CD14-positive monocyte (primary cell): ENCODE measurements around the gene REEP3. TPM values are rescaled to one million over a fixed set of nuclear protein-coding genes. Genes with fewer than 3 reads are reported as not detected.

Source experiments
- DNase-seq, 3 donors: peaks; one replicate each; pipeline ENCODE4 v3.0.0-alpha.2; 2011 to 2022
- H2AFZ ChIP-seq: 2 replicates; pipeline ENCODE4 v1.6.0; 2012; ENCODE audit warnings: mild to moderate bottlenecking, low read depth, low read length, inconsistent platforms; ENCODE audit not compliant: insufficient read depth, poor library complexity, severe bottlenecking
- H3K27ac ChIP-seq, 2 donors: 1 replicate in 1 of 2; 2 replicates in 1 of 2; pipeline ENCODE4 v1.5.1; 2012 to 2013; ENCODE audit warnings: low read length in 2 of 2, control low read depth in 1 of 2, inconsistent platforms in 1 of 2, low read depth in 1 of 2, mild to moderate bottlenecking in 1 of 2
- H3K27me3 ChIP-seq, 2 donors: one replicate each; pipeline versions ENCODE4 v1.6.0 to v1.6.1; 2011 to 2013; ENCODE audit warnings: low read length in 2 of 2; ENCODE audit not compliant: control insufficient read depth in 2 of 2, insufficient read depth in 2 of 2
- H3K36me3 ChIP-seq, 2 donors: replicated peaks in 1 of 2; 1 replicate in 1 of 2; 2 replicates in 1 of 2; pipeline versions ENCODE4 v1.5.1 to v1.6.1; 2012 to 2013; ENCODE audit warnings: low read length in 2 of 2, control low read depth in 1 of 2, inconsistent platforms in 1 of 2, mild to moderate bottlenecking in 1 of 2; ENCODE audit not compliant: insufficient read depth in 2 of 2, control insufficient read depth in 1 of 2
- H3K4me1 ChIP-seq, 2 donors: 1 replicate in 1 of 2; 2 replicates in 1 of 2; pipeline versions ENCODE4 v1.5.1 to v1.6.1; 2012 to 2013; ENCODE audit warnings: low read length in 2 of 2, control low read depth in 1 of 2, inconsistent platforms in 1 of 2, mild to moderate bottlenecking in 1 of 2, moderate library complexity in 1 of 2; ENCODE audit not compliant: insufficient read depth in 2 of 2, control insufficient read depth in 1 of 2
- H3K4me2 ChIP-seq: replicated peaks from 2 replicates; pipeline ENCODE3; 2012; ENCODE audit warnings: low read length, moderate library complexity, mild to moderate bottlenecking; ENCODE audit not compliant: poor library complexity, severe bottlenecking; ENCODE audit errors: extremely low read depth
- H3K4me3 ChIP-seq, 3 experiments: fragments of 200-600 bp in 1 of 3; sonication (generic) in 1 of 3; replicated peaks in 1 of 3; 1 replicate in 2 of 3; 2 replicates in 1 of 3; pipeline ENCODE4 v1.5.1; 2011 to 2013; ENCODE audit warnings: low read length in 3 of 3, mild to moderate bottlenecking in 3 of 3, control low read depth in 2 of 3, low read depth in 2 of 3, inconsistent platforms in 1 of 3, moderate library complexity in 1 of 3
- H3K79me2 ChIP-seq: 2 replicates; pipeline ENCODE4 v1.6.0; 2012; ENCODE audit warnings: mild to moderate bottlenecking, control low read depth, inconsistent platforms, low read length, moderate library complexity; ENCODE audit not compliant: insufficient read depth
- H3K9ac ChIP-seq: 2 replicates; pipeline ENCODE4 v1.6.0; 2017; ENCODE audit warnings: low read length, mild to moderate bottlenecking; ENCODE audit not compliant: insufficient read depth, poor library complexity, severe bottlenecking
- H3K9me3 ChIP-seq, 2 donors: replicated peaks in 1 of 2; 1 replicate in 1 of 2; 2 replicates in 1 of 2; pipeline versions ENCODE4 v1.5.1 to v1.6.1; 2012 to 2013; ENCODE audit warnings: low read length in 2 of 2, control low read depth in 1 of 2; ENCODE audit not compliant: control insufficient read depth in 1 of 2, insufficient read depth in 1 of 2
- H4K20me1 ChIP-seq: 2 replicates; pipeline ENCODE4 v1.6.0; 2012; ENCODE audit warnings: mild to moderate bottlenecking, low read length, control low read depth, moderate library complexity; ENCODE audit not compliant: insufficient read depth
- H3K27ac Mint-ChIP-seq, 7 donors: one replicate each; pipeline ENCODE4 v1.8.0; 2020; ENCODE audit warnings: mild to moderate bottlenecking in 7 of 7, mixed read lengths in 7 of 7, moderate library complexity in 6 of 7, inconsistent platforms in 2 of 7
- H3K27me3 Mint-ChIP-seq, 3 donors: one replicate each; pipeline ENCODE4 v1.8.0; 2021 to 2022; ENCODE audit warnings: low read depth in 3 of 3, mild to moderate bottlenecking in 3 of 3, mixed read lengths in 3 of 3, moderate library complexity in 3 of 3, inconsistent platforms in 1 of 3
- H3K36me3 Mint-ChIP-seq, 2 donors: one replicate each; pipeline ENCODE4 v1.8.0; 2020; ENCODE audit warnings: mixed read lengths in 2 of 2, inconsistent platforms in 1 of 2, mild to moderate bottlenecking in 1 of 2
- H3K4me1 Mint-ChIP-seq: one replicate; pipeline ENCODE4 v1.8.0; 2020; ENCODE audit warnings: mild to moderate bottlenecking, mixed read lengths
- H3K4me3 Mint-ChIP-seq, 2 donors: one replicate each; pipeline ENCODE4 v1.8.0; 2020; ENCODE audit warnings: mild to moderate bottlenecking in 2 of 2, mixed read lengths in 2 of 2, moderate library complexity in 1 of 2
- H3K9me3 Mint-ChIP-seq, 7 donors: one replicate each; pipeline ENCODE4 v1.8.0; 2020 to 2022; ENCODE audit warnings: mixed read lengths in 7 of 7, mild to moderate bottlenecking in 6 of 7, moderate library complexity in 6 of 7, inconsistent platforms in 2 of 7
- WGBS: methylation state at CpG from one replicate; pipeline ENCODE4 v1.1.5; 2013; ENCODE audit warnings: missing lambda C conversion rate; ENCODE audit not compliant: insufficient coverage; 5-methylcytosine and 5-hydroxymethylcytosine counted together
- intact Hi-C, 2 donors: fragments of 100-400 bp; cut with micrococcal nuclease; formaldehyde crosslinking; loops; one replicate each; pipeline versions ENCODE4 v1.15.0 to v1.15.1; 2023
- polyA plus RNA-seq, 3 donors: library from polyadenylated mRNA; depleted of rRNA in 1 of 3; unstranded in 2 of 3; stranded (reverse) in 1 of 3; fragments of 300-500 nt in 2 of 3; fragments of >200 nt in 1 of 3; fragmentation: Illumina TruSeq in 2 of 3; gene quantifications; 1 replicate in 2 of 3; 2 replicates in 1 of 3; pipeline ENCODE4 v1.2.3, GENCODE V29; 2012 to 2021
- TF ChIP-seq, protein P1 (sequence below): fragments of 200-600 bp; IDR thresholded peaks from one replicate; pipeline ENCODE4 v1.8.0; 2022; ENCODE audit warnings: antibody characterized with exemption, mild to moderate bottlenecking

REEP3 gene
- polyA plus RNA-seq, 3 donors = 9.1 to 17.7 (median 17.7) TPM

- TF ChIP-seq, protein P1, sequence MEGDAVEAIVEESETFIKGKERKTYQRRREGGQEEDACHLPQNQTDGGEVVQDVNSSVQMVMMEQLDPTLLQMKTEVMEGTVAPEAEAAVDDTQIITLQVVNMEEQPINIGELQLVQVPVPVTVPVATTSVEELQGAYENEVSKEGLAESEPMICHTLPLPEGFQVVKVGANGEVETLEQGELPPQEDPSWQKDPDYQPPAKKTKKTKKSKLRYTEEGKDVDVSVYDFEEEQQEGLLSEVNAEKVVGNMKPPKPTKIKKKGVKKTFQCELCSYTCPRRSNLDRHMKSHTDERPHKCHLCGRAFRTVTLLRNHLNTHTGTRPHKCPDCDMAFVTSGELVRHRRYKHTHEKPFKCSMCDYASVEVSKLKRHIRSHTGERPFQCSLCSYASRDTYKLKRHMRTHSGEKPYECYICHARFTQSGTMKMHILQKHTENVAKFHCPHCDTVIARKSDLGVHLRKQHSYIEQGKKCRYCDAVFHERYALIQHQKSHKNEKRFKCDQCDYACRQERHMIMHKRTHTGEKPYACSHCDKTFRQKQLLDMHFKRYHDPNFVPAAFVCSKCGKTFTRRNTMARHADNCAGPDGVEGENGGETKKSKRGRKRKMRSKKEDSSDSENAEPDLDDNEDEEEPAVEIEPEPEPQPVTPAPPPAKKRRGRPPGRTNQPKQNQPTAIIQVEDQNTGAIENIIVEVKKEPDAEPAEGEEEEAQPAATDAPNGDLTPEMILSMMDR = no peak
- H3K4me1 Mint-ChIP-seq = no peaks in the 10 kb centered on the region
- DNase-seq = no peak
- H3K79me2 ChIP-seq = peaks cover 26% of the 10 kb centered on the region
- H3K36me3 Mint-ChIP-seq = no peaks in the 10 kb centered on the region
- no peak overlapping the region for H3K27ac ChIP-seq
- no peak overlapping the region for H3K4me3 Mint-ChIP-seq
- H3K4me1 ChIP-seq = no peaks in the 10 kb centered on the region
- intact Hi-C loops = no loop called here
- no peak overlapping the region for H2AFZ ChIP-seq
- no peaks in the 10 kb centered on the region for H3K36me3 ChIP-seq
- no peak overlapping the region for H3K27ac Mint-ChIP-seq
- no peaks in the 10 kb centered on the region for H3K9me3 ChIP-seq
- no peak overlapping the region for H3K9ac ChIP-seq
- H3K27me3 Mint-ChIP-seq = peaks cover 0 to 2% (median 0%) of the 10 kb centered on the region in 3 donors
- no peak overlapping the region for H3K4me2 ChIP-seq
- H3K4me3 ChIP-seq = no peak overlapping the region
- peaks cover 19% of the 10 kb centered on the region for H4K20me1 ChIP-seq
- no peaks in the 10 kb centered on the region for H3K27me3 ChIP-seq
- peaks cover 0 to 1% (median 0%) of the 10 kb centered on the region in 7 donors for H3K9me3 Mint-ChIP-seq
Observed at GRCh38 chr10:63536698-63537097, 15.5 kb downstream of the REEP3 start.

- Mint-ChIP-seq H3K27ac (peak overlapping the region in 1 of 7 donors; percentile 30), H3K4me3 (no peak overlapping the region), H3K27me3 (no peaks in the 10 kb centered on the region), H3K36me3 (no peaks in the 10 kb centered on the region), H3K9me3 (no peaks in the 10 kb centered on the region), H3K4me1 (no peaks in the 10 kb centered on the region)
- H3K79me2 ChIP-seq = peaks cover 23% of the 10 kb centered on the region
- H3K4me3 ChIP-seq = no peak overlapping the region
- H3K4me1 ChIP-seq = no peaks in the 10 kb centered on the region
- no peak overlapping the region for H3K9ac ChIP-seq
- no peak overlapping the region for H3K27ac ChIP-seq
- H3K36me3 ChIP-seq = no peaks in the 10 kb centered on the region
- no peak overlapping the region for H3K4me2 ChIP-seq
- H4K20me1 ChIP-seq = peaks cover 19% of the 10 kb centered on the region
- 96% methylated on average over 2 of the region's 3 CpGs for WGBS
- TF ChIP-seq, protein P1 = no peak
- no peaks in the 10 kb centered on the region for H3K27me3 ChIP-seq
- no peak overlapping the region for H2AFZ ChIP-seq
- intact Hi-C loops = no loop called here
- DNase-seq = no peak
- no peaks in the 10 kb centered on the region for H3K9me3 ChIP-seq
Observed at GRCh38 chr10:63537536-63537935, 16.3 kb downstream of the REEP3 start.
